SU-DHL-6 (cell line): Measurements from ENCODE around the gene PAX5.

Source experiments
- H2AFZ ChIP-seq: fragments of 200-600 bp; sonication (generic); 2 replicates; pipeline ENCODE4 v1.6.1; 2014; ENCODE audit warnings: low read depth, mild to moderate bottlenecking, moderate library complexity, mixed read lengths, antibody characterized with exemption, low read length; ENCODE audit not compliant: severe bottlenecking
- H3F3A ChIP-seq: fragments of 200-600 bp; shearing (Covaris generic); 2 replicates; pipeline ENCODE4 v1.6.0; 2016; ENCODE audit warnings: antibody characterized with exemption, mild to moderate bottlenecking; ENCODE audit not compliant: insufficient read depth
- H3K27ac ChIP-seq: fragments of 200-600 bp; sonication (generic); 2 replicates; pipeline ENCODE4 v1.5.1; 2016; ENCODE audit warnings: low read depth, mild to moderate bottlenecking, low read length, moderate library complexity, mixed read lengths
- H3K27me3 ChIP-seq: fragments of 200-600 bp; sonication (generic), shearing (Covaris generic); 2 replicates; pipeline ENCODE4 v1.6.0; 2014; ENCODE audit warnings: mild to moderate bottlenecking, low read length
- H3K36me3 ChIP-seq: fragments of 200-600 bp; sonication (generic); 2 replicates; pipeline ENCODE4 v1.6.1; 2014; ENCODE audit warnings: mild to moderate bottlenecking, low read length, mixed read lengths
- H3K4me2 ChIP-seq: fragments of 300-600, 200-600 bp; shearing (Covaris generic), sonication (generic); 2 replicates; pipeline ENCODE4 v1.6.0; 2014; ENCODE audit warnings: low read length, low read depth, mild to moderate bottlenecking; ENCODE audit not compliant: poor library complexity, severe bottlenecking
- H3K4me3 ChIP-seq: fragments of 200-600 bp; sonication (generic); 2 replicates; pipeline ENCODE4 v1.5.1; 2014; ENCODE audit warnings: antibody characterized with exemption, low read length, mild to moderate bottlenecking, mixed read lengths; ENCODE audit not compliant: insufficient read depth, poor library complexity, severe bottlenecking
- H3K79me2 ChIP-seq: fragments of 200-600 bp; sonication (generic); 2 replicates; pipeline ENCODE4 v1.6.1; 2014; ENCODE audit warnings: mild to moderate bottlenecking, low read length, moderate library complexity; ENCODE audit not compliant: insufficient read depth
- H3K9ac ChIP-seq: fragments of 200-600 bp; sonication (generic); 2 replicates; pipeline ENCODE4 v1.7.0; 2014; ENCODE audit warnings: mild to moderate bottlenecking, low read length
- H3K9me2 ChIP-seq: fragments of 200-600 bp; sonication (generic); replicated peaks from 2 replicates; pipeline ENCODE4 v1.6.1; 2014; ENCODE audit warnings: low read length; ENCODE audit not compliant: insufficient read depth
- H3K9me3 ChIP-seq: fragments of 200-600 bp; sonication (generic); 2 replicates; pipeline ENCODE4 v1.6.1; 2014; ENCODE audit warnings: low read length, mixed read lengths; ENCODE audit not compliant: insufficient read depth
- H4K20me1 ChIP-seq: fragments of 200-600 bp; sonication (generic); 2 replicates; pipeline ENCODE4 v1.6.1; 2014; ENCODE audit warnings: low read depth, mild to moderate bottlenecking, antibody characterized with exemption, low read length, moderate library complexity, mixed read lengths
- EZH2phosphoT487 ChIP-seq: fragments of 200-600 bp; sonication (generic), shearing (Covaris generic); conservative IDR thresholded peaks from 2 replicates; pipeline ENCODE4 v1.6.1; 2018; ENCODE audit warnings: mild to moderate bottlenecking, antibody characterized with exemption, low read length, moderate library complexity, mixed read lengths
- TF ChIP-seq, protein P1 (sequence below): fragments of 200-600 bp; sonication (generic); IDR thresholded peaks from one replicate; pipeline ENCODE4 v1.5.1; 2017; ENCODE audit warnings: antibody characterized with exemption, mild to moderate bottlenecking, low read length, moderate library complexity; ENCODE audit not compliant: insufficient read depth, poor library complexity, severe bottlenecking

PAX5 gene

DNA sequence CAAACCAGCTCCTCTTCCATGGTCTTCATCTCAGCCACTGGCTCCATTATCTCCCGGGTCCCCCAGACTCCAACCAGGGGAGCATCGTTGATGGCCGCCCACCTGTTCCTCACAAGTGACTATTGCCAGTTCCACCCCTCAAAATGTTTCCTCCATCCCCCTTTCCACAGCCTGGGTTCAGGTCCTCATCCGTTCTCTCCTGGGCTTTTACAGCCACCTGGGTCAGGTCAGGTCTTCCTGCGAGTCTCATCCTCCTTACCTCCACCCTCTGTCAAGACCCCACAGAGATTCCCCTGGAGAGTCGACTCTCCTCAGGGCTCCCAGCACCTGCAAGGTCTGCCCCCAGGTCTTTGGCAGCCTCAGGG is 133.2 kb downstream of the PAX5 start:
- no peaks in the 10 kb centered on the region for H4K20me1 ChIP-seq
- H3K9me3 ChIP-seq = no peaks in the 10 kb centered on the region
- H3K9me2 ChIP-seq = no peaks in the 10 kb centered on the region
- no peak overlapping the region for H3K4me2 ChIP-seq
- H3K9ac ChIP-seq = no peak overlapping the region
- H2AFZ ChIP-seq = no peak overlapping the region
- H3F3A ChIP-seq = no peaks in the 10 kb centered on the region
- TF ChIP-seq, protein P1, sequence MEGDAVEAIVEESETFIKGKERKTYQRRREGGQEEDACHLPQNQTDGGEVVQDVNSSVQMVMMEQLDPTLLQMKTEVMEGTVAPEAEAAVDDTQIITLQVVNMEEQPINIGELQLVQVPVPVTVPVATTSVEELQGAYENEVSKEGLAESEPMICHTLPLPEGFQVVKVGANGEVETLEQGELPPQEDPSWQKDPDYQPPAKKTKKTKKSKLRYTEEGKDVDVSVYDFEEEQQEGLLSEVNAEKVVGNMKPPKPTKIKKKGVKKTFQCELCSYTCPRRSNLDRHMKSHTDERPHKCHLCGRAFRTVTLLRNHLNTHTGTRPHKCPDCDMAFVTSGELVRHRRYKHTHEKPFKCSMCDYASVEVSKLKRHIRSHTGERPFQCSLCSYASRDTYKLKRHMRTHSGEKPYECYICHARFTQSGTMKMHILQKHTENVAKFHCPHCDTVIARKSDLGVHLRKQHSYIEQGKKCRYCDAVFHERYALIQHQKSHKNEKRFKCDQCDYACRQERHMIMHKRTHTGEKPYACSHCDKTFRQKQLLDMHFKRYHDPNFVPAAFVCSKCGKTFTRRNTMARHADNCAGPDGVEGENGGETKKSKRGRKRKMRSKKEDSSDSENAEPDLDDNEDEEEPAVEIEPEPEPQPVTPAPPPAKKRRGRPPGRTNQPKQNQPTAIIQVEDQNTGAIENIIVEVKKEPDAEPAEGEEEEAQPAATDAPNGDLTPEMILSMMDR = no peak
- TF ChIP-seq EZH2phosphoT487 = no peak
- H3K4me3 ChIP-seq = no peak overlapping the region
- H3K79me2 ChIP-seq = no peaks in the 10 kb centered on the region
- H3K27me3 ChIP-seq = no peaks in the 10 kb centered on the region
- no peaks in the 10 kb centered on the region for H3K36me3 ChIP-seq
- no peak overlapping the region for H3K27ac ChIP-seq

DNA sequence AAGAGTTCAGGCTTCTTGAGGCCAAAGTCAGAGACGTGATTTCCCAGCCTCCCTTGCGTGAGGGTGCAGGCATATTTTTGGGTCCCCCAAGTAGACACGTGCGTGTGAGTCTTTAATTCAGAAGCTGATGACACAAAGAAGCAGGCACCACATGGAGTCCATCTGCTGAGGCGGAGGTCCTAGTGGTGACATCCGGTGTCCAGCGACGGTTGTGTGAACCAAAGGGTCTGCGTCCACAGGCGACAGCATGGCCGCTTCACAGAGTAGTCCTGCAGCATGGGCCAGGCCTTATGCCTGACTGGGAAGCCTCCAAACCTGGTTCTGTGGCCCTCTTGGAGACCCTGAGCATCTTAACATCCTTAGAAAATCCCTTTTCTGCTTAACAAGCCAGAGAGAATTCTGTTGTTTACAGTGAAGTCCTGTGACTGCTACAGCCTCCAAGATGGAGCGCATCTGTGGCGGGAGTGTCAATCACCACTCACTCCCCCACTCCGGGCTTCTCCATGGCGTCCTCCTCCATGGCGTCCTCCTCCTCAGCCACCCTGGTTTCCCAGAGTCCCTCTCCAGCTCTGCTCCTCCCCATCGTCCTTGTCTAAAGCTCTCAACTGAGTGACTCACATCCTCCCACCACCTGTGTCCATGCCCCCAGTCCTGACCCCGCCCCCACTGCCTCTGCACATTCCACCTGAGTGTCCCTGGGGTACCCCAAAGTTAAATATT is 133.8 kb downstream of the PAX5 start:
- Histone ChIP-seq H3F3A (no peaks in the 10 kb centered on the region), H3K27me3 (no peaks in the 10 kb centered on the region), H3K4me2 (no peak overlapping the region), H3K4me3 (no peak overlapping the region), H3K9me3 (no peaks in the 10 kb centered on the region), H3K9ac (no peak overlapping the region), H3K27ac (no peak overlapping the region), H3K9me2 (no peaks in the 10 kb centered on the region), H3K79me2 (no peaks in the 10 kb centered on the region), H4K20me1 (no peaks in the 10 kb centered on the region), H3K36me3 (no peaks in the 10 kb centered on the region), H2AFZ (no peak overlapping the region)
- TF ChIP-seq EZH2phosphoT487 = no peak
- TF ChIP-seq, protein P1 = no peak

DNA sequence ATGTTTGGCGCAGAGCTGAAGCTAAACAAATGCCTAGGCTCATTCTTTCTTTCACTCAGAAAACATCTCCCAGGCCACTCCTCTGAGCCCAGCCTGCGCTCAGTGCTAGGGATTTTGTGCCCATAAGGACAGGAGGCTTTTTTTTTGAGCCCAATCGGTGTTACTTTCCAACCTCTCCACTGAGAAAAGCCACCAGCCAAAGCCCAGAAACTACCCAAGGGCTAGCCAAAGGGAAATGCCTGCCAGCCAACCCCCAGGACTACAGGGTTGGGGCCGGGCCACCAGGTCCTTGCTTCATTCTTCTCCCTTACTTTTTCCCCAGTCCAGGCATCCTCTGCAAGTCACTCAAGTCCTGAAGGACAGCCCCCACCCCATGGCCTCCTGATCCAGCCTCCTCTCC is 134.7 kb downstream of the PAX5 start:
- H3F3A ChIP-seq = no peaks in the 10 kb centered on the region
- no peaks in the 10 kb centered on the region for H3K36me3 ChIP-seq
- no peaks in the 10 kb centered on the region for H3K79me2 ChIP-seq
- H2AFZ ChIP-seq = no peak overlapping the region
- no peaks in the 10 kb centered on the region for H4K20me1 ChIP-seq
- no peaks in the 10 kb centered on the region for H3K9me3 ChIP-seq
- H3K9ac ChIP-seq = no peak overlapping the region
- TF ChIP-seq, protein P1 = no peak
- TF ChIP-seq EZH2phosphoT487 = no peak
- no peak overlapping the region for H3K4me3 ChIP-seq
- no peaks in the 10 kb centered on the region for H3K27me3 ChIP-seq
- H3K9me2 ChIP-seq = no peaks in the 10 kb centered on the region
- H3K4me2 ChIP-seq = no peak overlapping the region
- H3K27ac ChIP-seq = no peak overlapping the region
